Natural killer cell (primary cell): ENCODE results near the gene RAP1GAP. TPM values are rescaled to one million over a fixed set of nuclear protein-coding genes. Genes with fewer than 3 reads are reported as not detected.

Source experiments
- ATAC-seq, 3 donors: fragments of 150-1000 bp in 2 of 3; fragments of 200-7000 bp in 1 of 3; cut with Tn5 transposase; 1 replicate in 1 of 3; 2 replicates in 2 of 3; pipeline ENCODE4 v1.10.0; 2021; ENCODE audit warnings: mild to moderate bottlenecking in 2 of 3, moderate library complexity in 2 of 3
- DNase-seq, 2 donors: peaks; one replicate each; pipeline versions ENCODE4 v3.0.0 to v3.0.0-alpha.2; 2013 to 2021; ENCODE audit warnings: mixed read lengths in 1 of 2
- H3K27ac ChIP-seq: one replicate; pipeline ENCODE4 v1.5.1; 2013; ENCODE audit warnings: mild to moderate bottlenecking, low read length
- H3K27me3 ChIP-seq: one replicate; pipeline ENCODE4 v1.6.1; 2013; ENCODE audit warnings: low read length; ENCODE audit not compliant: control insufficient read depth, insufficient read depth
- H3K36me3 ChIP-seq: one replicate; pipeline ENCODE4 v1.6.1; 2013; ENCODE audit warnings: low read length; ENCODE audit not compliant: control insufficient read depth, insufficient read depth
- H3K4me1 ChIP-seq: one replicate; pipeline ENCODE4 v1.6.1; 2013; ENCODE audit warnings: low read length; ENCODE audit not compliant: control insufficient read depth, insufficient read depth
- H3K4me3 ChIP-seq: one replicate; pipeline ENCODE4 v1.5.1; 2013; ENCODE audit warnings: low read length
- H3K9me3 ChIP-seq: one replicate; pipeline ENCODE4 v1.6.1; 2013; ENCODE audit warnings: low read length; ENCODE audit not compliant: control insufficient read depth, insufficient read depth
- H3K27ac Mint-ChIP-seq, 2 donors: one replicate each; pipeline ENCODE4 v1.8.0; 2022; ENCODE audit warnings: mild to moderate bottlenecking in 2 of 2, mixed read lengths in 2 of 2, moderate library complexity in 1 of 2
- H3K27me3 Mint-ChIP-seq, 2 donors: one replicate each; pipeline ENCODE4 v1.8.0; 2022; ENCODE audit warnings: low read depth in 2 of 2, mixed read lengths in 2 of 2
- H3K36me3 Mint-ChIP-seq: one replicate; pipeline ENCODE4 v1.8.0; 2022; ENCODE audit warnings: mixed read lengths
- H3K4me1 Mint-ChIP-seq, 2 donors: one replicate each; pipeline ENCODE4 v1.8.0; 2022; ENCODE audit warnings: mixed read lengths in 2 of 2
- H3K4me3 Mint-ChIP-seq: one replicate; pipeline ENCODE4 v1.8.0; 2022; ENCODE audit warnings: mild to moderate bottlenecking, moderate library complexity, mixed read lengths
- H3K9me3 Mint-ChIP-seq, 2 donors: one replicate each; pipeline ENCODE4 v1.8.0; 2022; ENCODE audit warnings: mixed read lengths in 2 of 2
- CTCF ChIP-seq: fragments of 200-600 bp; IDR thresholded peaks from one replicate; pipeline ENCODE4 v1.8.0; 2022; ENCODE audit warnings: antibody characterized with exemption
- WGBS: methylation state at CpG from one replicate; pipeline ENCODE4 v1.1.7; 2013; ENCODE audit warnings: missing lambda C conversion rate; ENCODE audit not compliant: insufficient coverage; 5-methylcytosine and 5-hydroxymethylcytosine counted together
- intact Hi-C: fragments of 100-400 bp; cut with micrococcal nuclease; formaldehyde crosslinking; loops from one replicate; pipeline ENCODE4 v1.14.2; 2022
- total RNA-seq, 4 donors: library from RNA; stranded (reverse); fragments of 120-200 nt in 1 of 4; gene quantifications; one replicate each; pipeline versions ENCODE4 v1.2.3 to v1.2.4, GENCODE V29; 2013 to 2022

The RAP1GAP gene
- total RNA-seq, 3 donors from 2014 or later (not counting 1 experiment from before 2014, with no cell fraction given), result 0.47 to 1.1 TPM; not detected in 1

GRCh38 chr1:21649315-21649714 is 19.8 kb downstream of the RAP1GAP start:
- no peaks in the 10 kb centered on the region for H3K9me3 Mint-ChIP-seq
- DNase-seq, result no peak
- TF ChIP-seq CTCF, result no peak
- H3K4me1 Mint-ChIP-seq, result peaks cover 6 to 18% of the 10 kb centered on the region in 2 donors
- H3K4me1 ChIP-seq, result peaks cover 14% of the 10 kb centered on the region
- H3K27me3 Mint-ChIP-seq, result peaks cover 34 to 37% of the 10 kb centered on the region in 2 donors
- peaks cover 13% of the 10 kb centered on the region for H3K27me3 ChIP-seq
- 43% methylated on average over 2 of the region's 2 CpGs for WGBS
- no peaks in the 10 kb centered on the region for H3K9me3 ChIP-seq
- H3K4me3 ChIP-seq, result no peak overlapping the region
- intact Hi-C loops, result no loop called here
- H3K36me3 Mint-ChIP-seq, result no peaks in the 10 kb centered on the region
- no peak overlapping the region for H3K27ac ChIP-seq
- no peak for ATAC-seq
- H3K4me3 Mint-ChIP-seq, result peak overlapping the region; percentile 21
- no peaks in the 10 kb centered on the region for H3K36me3 ChIP-seq
- H3K27ac Mint-ChIP-seq, result no peak overlapping the region

GRCh38 chr1:21648791-21649190 is 20.4 kb downstream of the RAP1GAP start:
- H3K4me3 ChIP-seq, result no peak overlapping the region
- no peak for ATAC-seq
- no peak for TF ChIP-seq CTCF
- H3K27ac Mint-ChIP-seq, result no peak overlapping the region
- H3K9me3 Mint-ChIP-seq, result no peaks in the 10 kb centered on the region
- H3K4me1 Mint-ChIP-seq, result peaks cover 6 to 18% of the 10 kb centered on the region in 2 donors
- 53% methylated on average over 10 of the region's 10 CpGs for WGBS
- H3K36me3 ChIP-seq, result no peaks in the 10 kb centered on the region
- H3K36me3 Mint-ChIP-seq, result no peaks in the 10 kb centered on the region
- peaks cover 13% of the 10 kb centered on the region for H3K27me3 ChIP-seq
- peaks cover 14% of the 10 kb centered on the region for H3K4me1 ChIP-seq
- DNase-seq, result no peak
- no peaks in the 10 kb centered on the region for H3K9me3 ChIP-seq
- H3K27ac ChIP-seq, result no peak overlapping the region
- H3K4me3 Mint-ChIP-seq, result peak overlapping the region; percentile 21
- peaks cover 34 to 37% of the 10 kb centered on the region in 2 donors for H3K27me3 Mint-ChIP-seq
- intact Hi-C loops, result no loop called here

GRCh38 chr1:21648352-21648730 is 20.8 kb downstream of the RAP1GAP start:
- Mint-ChIP-seq H3K27ac (no peak overlapping the region), H3K27me3 (peaks cover 37% of the 10 kb centered on the region in 2 donors), H3K4me1 (peaks cover 6 to 18% of the 10 kb centered on the region in 2 donors), H3K9me3 (no peaks in the 10 kb centered on the region), H3K4me3 (peak overlapping the region; percentile 17), H3K36me3 (no peaks in the 10 kb centered on the region)
- no peak for ATAC-seq
- no peak for DNase-seq
- Histone ChIP-seq H3K27me3 (peaks cover 13% of the 10 kb centered on the region), H3K4me3 (no peak overlapping the region), H3K27ac (no peak overlapping the region), H3K4me1 (peaks cover 14% of the 10 kb centered on the region), H3K36me3 (no peaks in the 10 kb centered on the region), H3K9me3 (no peaks in the 10 kb centered on the region)
- WGBS, result 54% methylated on average over 4 of the region's 4 CpGs
- no peak for TF ChIP-seq CTCF
- intact Hi-C loops, result no loop called here
